Measurements from ENCODE around the gene KIT.

Gene KIT

DNA sequence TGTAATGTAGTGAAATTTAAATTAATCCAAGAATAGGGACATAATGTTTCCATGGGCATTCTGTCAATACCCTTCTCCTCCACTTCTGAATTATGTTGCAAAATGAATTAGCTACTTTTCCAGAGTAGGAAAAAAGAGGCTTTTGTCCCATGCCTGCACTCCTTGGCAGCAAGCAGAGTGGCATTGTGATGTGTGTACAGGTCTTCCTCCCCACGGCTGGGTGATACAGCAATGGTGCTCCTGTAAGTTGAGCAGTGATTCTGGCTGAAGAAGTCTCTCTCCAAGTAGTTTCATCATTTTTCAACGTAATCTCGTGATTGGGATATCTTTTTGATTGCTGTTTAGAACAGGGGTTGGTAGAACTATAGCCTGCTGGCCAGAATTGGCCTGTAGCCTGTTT is 59.9 kb downstream of the KIT start:
- in situ Hi-C loops (cut with HindIII; ENCODE audit: low sequenced_read_pairs): no loop called here
- DNase-seq (ENCODE audit: low read depth): no peak
- H3K4me3 ChIP-seq (ENCODE audit: low read depth, low read length): no peak overlapping the region
- TF ChIP-seq, protein P1, sequence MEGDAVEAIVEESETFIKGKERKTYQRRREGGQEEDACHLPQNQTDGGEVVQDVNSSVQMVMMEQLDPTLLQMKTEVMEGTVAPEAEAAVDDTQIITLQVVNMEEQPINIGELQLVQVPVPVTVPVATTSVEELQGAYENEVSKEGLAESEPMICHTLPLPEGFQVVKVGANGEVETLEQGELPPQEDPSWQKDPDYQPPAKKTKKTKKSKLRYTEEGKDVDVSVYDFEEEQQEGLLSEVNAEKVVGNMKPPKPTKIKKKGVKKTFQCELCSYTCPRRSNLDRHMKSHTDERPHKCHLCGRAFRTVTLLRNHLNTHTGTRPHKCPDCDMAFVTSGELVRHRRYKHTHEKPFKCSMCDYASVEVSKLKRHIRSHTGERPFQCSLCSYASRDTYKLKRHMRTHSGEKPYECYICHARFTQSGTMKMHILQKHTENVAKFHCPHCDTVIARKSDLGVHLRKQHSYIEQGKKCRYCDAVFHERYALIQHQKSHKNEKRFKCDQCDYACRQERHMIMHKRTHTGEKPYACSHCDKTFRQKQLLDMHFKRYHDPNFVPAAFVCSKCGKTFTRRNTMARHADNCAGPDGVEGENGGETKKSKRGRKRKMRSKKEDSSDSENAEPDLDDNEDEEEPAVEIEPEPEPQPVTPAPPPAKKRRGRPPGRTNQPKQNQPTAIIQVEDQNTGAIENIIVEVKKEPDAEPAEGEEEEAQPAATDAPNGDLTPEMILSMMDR (IDR thresholded peaks at IDR 0.05; ENCODE audit: low read depth, low read length, missing control alignments): no peak

DNA sequence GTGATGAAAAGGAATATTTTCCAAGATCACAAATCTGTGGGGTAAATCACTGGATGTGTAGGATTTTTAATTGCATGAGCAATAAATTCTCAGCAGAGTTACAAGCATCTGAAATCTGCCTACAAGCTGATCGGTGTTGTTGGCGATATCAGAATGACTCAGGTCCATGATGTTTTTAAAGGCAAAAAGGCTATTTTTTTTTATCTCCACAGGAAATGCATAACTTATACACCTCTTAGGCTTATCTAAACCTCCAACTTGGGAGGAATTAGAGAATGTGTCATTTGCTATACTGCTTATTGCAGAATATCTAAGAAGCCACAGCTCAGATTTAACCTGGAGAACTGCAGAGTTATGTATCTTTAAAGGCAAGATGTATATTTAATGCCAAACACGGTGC is 61.6 kb downstream of the KIT start:
- no peak for DNase-seq (ENCODE audit: low read depth)
- in situ Hi-C loops (cut with HindIII; ENCODE audit: low sequenced_read_pairs): no loop called here
- TF ChIP-seq, protein P1 (IDR thresholded peaks at IDR 0.05; ENCODE audit: low read depth, low read length, missing control alignments): no peak
- H3K4me3 ChIP-seq (ENCODE audit: low read depth, low read length): no peak overlapping the region

DNA sequence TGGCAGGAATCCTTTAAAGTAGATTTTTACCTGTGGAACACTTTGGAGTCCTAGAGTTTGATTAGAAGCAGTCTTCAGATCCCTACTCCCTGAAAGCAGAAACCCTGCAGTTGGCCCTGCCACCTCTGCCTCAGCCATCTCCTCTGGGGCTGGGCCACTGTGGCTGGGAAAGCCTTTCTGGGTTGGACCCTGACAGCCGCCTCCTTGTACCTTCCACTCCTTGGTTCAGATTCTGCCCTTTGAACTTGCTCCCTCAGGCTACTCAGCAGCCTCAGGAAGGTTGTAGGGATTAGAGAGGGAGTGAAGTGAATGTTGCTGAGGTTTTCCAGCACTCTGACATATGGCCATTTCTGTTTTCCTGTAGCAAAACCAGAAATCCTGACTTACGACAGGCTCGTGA is 65.5 kb downstream of the KIT start:
- DNase-seq (ENCODE audit: low read depth): no peak
- in situ Hi-C loops (cut with HindIII; ENCODE audit: low sequenced_read_pairs): no loop called here
- H3K4me3 ChIP-seq (ENCODE audit: low read depth, low read length): no peak overlapping the region
- TF ChIP-seq, protein P1 (IDR thresholded peaks at IDR 0.05; ENCODE audit: low read depth, low read length, missing control alignments): no peak

DNA sequence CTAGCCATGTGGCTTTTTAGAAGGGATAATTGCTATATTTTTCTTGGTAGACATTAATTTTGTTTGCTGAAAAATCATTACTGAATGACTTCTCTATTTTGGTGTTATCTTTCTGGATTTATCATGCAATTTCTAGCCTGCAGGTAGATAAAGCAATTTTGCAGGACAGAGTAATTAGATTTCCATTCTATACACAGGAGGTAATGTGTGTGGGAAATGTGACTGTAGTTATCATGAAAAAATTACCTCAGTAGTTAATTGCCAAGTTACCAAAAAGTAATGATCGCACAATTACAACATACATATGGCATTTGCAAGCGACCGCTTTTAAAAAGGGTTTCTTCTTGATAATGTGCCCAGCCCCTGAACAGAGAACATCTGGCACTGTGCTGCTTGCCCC is 66.1 kb downstream of the KIT start:
- in situ Hi-C loops (cut with HindIII; ENCODE audit: low sequenced_read_pairs): no loop called here
- H3K4me3 ChIP-seq (ENCODE audit: low read depth, low read length): no peak overlapping the region
- TF ChIP-seq, protein P1 (IDR thresholded peaks at IDR 0.05; ENCODE audit: low read depth, low read length, missing control alignments): no peak
- no peak for DNase-seq (ENCODE audit: low read depth)

DNA sequence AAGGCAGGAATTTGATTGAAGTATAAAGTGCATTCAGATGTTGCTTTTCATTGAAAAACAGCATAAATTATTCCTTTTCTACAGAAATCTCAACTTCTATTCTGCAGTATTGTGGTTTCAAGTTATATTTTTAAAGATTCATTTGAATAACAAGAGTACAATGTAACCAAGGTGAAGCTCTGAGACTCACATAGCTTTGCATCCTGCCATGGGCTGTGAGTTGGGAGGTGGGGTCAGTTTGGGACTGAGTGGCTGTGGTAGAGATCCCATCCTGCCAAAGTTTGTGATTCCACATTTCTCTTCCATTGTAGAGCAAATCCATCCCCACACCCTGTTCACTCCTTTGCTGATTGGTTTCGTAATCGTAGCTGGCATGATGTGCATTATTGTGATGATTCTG is 69.2 kb downstream of the KIT start:
- no peak overlapping the region for H3K4me3 ChIP-seq (ENCODE audit: low read depth, low read length)
- TF ChIP-seq, protein P1 (IDR thresholded peaks at IDR 0.05; ENCODE audit: low read depth, low read length, missing control alignments): no peak
- in situ Hi-C loops (cut with HindIII; ENCODE audit: low sequenced_read_pairs): no loop called here
- no peak for DNase-seq (ENCODE audit: low read depth)

DNA sequence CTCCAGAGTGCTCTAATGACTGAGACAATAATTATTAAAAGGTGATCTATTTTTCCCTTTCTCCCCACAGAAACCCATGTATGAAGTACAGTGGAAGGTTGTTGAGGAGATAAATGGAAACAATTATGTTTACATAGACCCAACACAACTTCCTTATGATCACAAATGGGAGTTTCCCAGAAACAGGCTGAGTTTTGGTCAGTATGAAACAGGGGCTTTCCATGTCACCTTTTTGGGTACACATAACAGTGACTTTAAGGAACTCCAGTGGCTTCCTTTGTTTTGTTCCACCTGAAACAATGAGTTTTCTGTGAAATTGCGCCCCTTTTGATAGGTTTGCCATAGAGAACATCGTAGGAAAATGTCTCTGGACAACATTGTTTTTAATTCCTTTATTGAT is 69.6 kb downstream of the KIT start:
- H3K4me3 ChIP-seq (ENCODE audit: low read depth, low read length): no peak overlapping the region
- TF ChIP-seq, protein P1 (IDR thresholded peaks at IDR 0.05; ENCODE audit: low read depth, low read length, missing control alignments): no peak
- in situ Hi-C loops (cut with HindIII; ENCODE audit: low sequenced_read_pairs): no loop called here
- DNase-seq (ENCODE audit: low read depth): no peak

DNA sequence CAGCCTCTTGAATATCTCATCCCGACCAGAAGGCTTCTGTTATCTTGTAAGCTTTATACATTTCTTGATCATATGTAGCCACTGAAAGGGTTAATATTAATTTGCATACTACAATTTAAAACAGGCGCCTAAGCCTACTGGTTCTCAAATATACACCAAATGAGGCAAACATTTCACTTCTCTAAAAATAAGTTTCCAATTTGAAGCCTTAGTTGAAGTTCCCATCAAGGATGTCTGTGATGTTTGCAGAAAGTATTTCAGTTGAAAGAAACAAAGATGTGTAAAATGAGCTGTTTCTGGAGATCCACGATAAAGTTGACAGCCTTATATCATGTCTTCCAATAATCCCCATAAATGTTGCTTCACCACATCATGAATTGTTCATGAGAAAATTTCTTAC is 70.6 kb downstream of the KIT start:
- TF ChIP-seq, protein P1 (IDR thresholded peaks at IDR 0.05; ENCODE audit: low read depth, low read length, missing control alignments): no peak
- no peak overlapping the region for H3K4me3 ChIP-seq (ENCODE audit: low read depth, low read length)
- no peak for DNase-seq (ENCODE audit: low read depth)
- in situ Hi-C loops (cut with HindIII; ENCODE audit: low sequenced_read_pairs): no loop called here

Measured in astrocyte of the cerebellum (primary cell).